HTR-8/SVneo (cell line): Measurements from ENCODE around the gene DHRS1.
A peak's percentile ranks its signal among the peaks of the same experiment; 100 is the strongest.

ENCODE experiments used
- DNase-seq: peaks from one replicate; pipeline ENCODE4 v3.0.0; 2011; ENCODE audit warnings: low spot score, mixed read lengths; ENCODE audit not compliant: insufficient read length
- FAIRE-seq: peaks from 2 replicates; lab custom pipeline; 2011; peaks lifted over from hg19 to GRCh38; lab: Jason Lieb, UNC

The DHRS1 gene

DNA sequence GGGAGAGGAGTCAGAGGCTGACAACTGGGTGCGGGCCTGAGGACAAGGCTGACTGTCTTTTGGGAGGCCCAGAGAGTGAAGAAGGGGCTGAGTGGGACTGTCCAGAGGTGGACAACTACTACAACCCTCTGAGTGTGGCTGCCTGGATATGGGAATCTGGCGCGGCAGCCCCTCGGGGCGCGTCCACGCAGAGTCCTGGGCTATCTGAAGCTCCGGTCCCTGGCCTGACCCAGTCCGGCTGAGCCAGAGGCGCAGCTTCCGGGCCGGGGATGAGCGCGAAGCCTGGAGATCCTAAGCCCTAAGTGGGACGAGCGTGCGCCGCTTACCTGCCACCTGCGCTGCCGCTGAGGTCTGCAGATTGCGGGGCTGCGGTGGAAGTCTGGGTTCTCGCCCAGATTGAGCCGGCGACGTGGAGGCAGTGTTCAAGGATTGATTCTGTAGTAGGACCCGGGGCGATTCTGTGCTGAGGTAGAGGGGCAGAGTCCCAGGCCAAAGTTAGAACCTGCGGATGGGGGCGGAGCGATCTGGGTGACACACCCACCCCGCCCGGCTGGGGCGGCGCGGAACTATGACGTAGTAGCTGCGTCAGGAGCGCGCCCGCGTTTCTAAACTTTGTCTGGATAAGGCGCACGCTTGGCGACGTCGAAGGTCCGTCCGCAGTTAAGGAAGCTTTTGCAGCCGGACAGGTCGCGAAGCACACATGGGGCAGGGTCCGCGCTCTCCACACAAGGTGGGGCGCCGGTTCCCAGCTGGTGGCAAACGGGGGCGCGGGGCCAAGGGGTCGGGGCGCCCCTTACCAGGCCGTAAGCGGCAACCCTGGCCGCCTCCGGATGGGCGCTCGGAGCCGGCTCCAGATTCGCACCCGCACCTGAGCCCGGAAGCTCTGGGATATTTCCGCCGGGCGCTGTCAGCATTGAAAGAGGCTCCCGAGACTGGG is at the start of gene DHRS1, which contains the start of gene NOP9:
Gene DHRS1 (minus strand): TSS at position 526 of the 937 bp plus-strand sequence. CDS start 674 bp downstream, outside the sequence.
Gene NOP9 (plus strand): TSS at position 596 of the 937 bp plus-strand sequence. CDS start 105 bp downstream, at position 701.
- peak; percentile 81 for DNase-seq
- FAIRE-seq = no peak

- FAIRE-seq (no peak), DNase-seq (no peak)
Observed at GRCh38 chr14:24348186-24348585, 48.6 kb upstream of the DHRS1 start.

- FAIRE-seq (no peak), DNase-seq (no peak)
Observed at GRCh38 chr14:24347134-24347533, 47.6 kb upstream of the DHRS1 start.

- FAIRE-seq = no peak
Observed at GRCh38 chr14:24343795-24344660, 44.4 kb upstream of the DHRS1 start.

DNA sequence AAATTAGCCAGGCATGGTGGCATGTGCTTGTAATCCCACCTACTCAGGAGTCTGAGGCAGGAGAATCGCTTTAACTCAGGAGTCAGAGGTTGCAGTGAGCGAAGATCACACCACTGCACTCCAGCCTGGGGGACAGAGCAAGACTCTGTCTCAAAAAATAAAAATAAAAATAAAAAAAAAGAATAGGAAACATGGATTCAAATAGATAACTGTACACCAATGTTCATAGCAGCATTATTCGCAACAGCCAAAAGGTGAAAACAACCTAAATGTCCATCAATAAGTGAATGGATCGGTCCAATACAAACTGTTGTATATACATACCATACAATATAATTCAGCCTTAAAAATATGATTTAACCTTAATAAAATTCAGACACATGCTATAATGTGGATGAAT is 43.3 kb upstream of the DHRS1 start:
- DNase-seq = no peak
- no peak for FAIRE-seq

More at GRCh38 chr14:24343795-24344660, 44.4 kb upstream of the DHRS1 start:
- DNase-seq = no peak

DNA sequence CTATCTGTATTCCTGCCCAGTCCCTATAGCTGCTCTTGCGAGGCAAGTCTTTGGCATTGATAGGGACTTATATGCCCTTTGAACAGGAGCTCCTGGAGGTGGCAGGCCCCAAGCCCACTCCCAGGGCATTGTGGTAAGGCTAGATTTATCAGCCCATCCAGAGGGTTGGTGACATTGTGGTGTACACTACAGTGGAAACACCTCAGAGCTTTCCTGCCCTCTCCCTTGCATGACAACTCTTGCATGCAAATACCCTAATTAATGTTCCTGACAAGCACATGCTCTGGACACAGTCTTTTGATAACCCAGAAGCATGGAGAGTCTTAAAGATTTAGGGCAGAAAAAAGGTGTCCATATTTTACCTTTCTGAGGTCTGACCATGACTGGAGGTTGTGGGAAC is 41.0 kb upstream of the DHRS1 start:
- no peak for DNase-seq
- no peak for FAIRE-seq

- DNase-seq (no peak), FAIRE-seq (no peak)
Observed at GRCh38 chr14:24339284-24340151, 39.9 kb upstream of the DHRS1 start, which contains the start of gene RIPK3. RIPK3 (minus strand) TSS chr14:24339991; CDS start chr14:24339826, 165 bp downstream.

DNA sequence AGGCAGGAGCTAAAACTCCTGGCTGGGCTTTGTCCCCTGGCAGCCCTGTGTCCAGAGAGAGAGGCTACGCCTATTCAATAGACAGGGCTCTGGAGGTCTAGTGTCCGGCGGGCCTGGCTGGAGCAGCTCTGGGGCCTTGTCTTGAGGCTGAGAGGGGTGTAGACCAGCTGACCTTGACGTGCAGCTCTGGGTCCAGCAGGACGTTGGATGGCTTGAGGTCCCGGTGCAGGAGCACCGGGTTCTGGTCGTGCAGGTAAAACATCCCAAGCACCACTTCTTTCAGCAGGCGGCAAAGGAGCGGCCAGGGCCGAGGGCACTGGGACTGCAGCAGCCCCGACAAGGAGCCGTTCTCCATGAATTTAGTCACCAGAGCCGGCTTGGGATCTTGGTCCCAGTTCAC is 39.3 kb upstream of the DHRS1 start:
- DNase-seq (no peak), FAIRE-seq (no peak)

DNA sequence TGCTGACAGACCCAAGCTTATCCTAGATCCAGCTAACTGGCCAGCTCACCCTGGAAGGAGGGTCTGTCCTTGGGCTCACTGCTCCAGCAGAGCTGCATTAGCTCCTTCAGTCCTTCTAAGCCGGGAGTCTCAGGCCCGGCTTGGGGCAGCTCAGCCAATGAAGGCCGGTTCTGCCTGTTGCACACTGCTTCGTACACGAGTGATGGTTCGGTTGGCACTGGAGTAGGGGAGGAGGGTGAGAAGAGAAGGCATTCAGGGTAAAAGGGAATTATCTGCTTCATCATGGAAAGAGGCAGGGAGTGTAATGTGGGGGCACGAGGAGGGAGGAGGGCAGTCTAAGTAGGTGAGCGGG is 38.2 kb upstream of the DHRS1 start:
- FAIRE-seq (no peak), DNase-seq (no peak)

DNA sequence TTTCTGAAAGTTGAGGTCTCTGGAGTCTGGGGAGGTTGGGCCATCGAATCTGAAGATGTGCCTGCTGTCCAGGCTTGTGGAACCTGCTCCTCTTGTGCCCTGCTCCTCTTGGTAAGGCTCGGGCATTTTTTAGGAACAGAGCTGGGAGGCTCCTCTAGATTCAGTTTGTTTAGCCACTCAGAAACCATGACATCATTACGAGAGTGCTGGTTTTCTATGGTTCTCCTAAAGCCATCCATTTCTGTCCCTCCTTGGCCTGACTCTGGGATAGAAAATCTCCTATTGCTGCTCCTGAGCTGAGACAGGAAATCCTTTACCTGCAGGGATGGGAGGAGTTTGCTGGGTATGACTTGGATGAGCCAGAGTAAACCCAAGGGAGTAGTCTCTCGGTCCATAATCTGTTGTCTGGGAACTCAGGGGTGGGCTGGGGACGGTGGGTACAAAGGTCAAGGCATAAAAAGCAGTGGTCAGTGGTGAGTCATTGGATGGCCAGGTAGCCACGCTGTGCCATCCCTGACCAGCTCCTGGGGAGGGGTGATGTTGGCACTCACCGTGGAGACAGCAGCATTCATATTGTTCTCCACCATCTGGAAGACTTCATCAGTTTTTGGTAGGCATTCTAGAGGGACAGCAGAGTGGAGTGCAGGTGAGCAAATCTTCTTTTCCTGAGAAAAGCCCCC is 37.7 kb upstream of the DHRS1 start:
- DNase-seq = no peak
- no peak for FAIRE-seq

DNA sequence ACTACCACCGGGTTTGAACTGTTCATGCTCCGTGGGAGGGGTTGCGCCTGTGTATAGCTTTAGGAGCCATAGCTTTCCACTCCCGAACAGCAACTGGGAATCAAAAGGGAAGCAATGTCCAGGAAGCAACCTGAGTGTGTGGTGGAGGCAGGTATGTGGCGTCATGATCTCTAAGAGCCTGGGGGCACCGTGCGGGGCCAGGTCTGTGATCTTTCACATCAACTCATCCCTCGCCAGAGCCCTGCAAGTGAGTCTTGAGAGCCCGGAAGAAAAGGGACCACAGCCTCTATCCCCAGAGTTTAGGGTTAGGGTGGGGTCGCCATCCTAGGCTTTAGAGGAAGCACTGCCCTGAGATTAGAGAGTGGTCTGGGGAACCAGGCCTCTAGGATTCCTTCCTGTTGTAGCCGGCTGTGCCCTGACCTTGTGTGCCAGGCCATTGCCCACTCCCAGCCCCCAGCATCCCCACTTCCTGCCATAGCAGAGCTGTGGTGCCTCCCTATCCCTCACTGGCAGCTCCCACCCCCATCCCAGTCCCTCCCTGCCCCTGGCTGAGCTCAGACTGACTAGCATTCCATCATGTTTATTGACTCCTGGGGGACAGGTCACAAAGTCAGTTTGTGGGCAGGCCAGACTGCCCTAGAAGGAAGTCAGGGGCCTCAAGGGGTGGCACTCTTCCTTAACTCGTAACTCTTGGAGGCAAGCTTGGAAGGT is 36.0 kb upstream of the DHRS1 start:
- DNase-seq = peak; percentile 19
- FAIRE-seq = no peak

DNA sequence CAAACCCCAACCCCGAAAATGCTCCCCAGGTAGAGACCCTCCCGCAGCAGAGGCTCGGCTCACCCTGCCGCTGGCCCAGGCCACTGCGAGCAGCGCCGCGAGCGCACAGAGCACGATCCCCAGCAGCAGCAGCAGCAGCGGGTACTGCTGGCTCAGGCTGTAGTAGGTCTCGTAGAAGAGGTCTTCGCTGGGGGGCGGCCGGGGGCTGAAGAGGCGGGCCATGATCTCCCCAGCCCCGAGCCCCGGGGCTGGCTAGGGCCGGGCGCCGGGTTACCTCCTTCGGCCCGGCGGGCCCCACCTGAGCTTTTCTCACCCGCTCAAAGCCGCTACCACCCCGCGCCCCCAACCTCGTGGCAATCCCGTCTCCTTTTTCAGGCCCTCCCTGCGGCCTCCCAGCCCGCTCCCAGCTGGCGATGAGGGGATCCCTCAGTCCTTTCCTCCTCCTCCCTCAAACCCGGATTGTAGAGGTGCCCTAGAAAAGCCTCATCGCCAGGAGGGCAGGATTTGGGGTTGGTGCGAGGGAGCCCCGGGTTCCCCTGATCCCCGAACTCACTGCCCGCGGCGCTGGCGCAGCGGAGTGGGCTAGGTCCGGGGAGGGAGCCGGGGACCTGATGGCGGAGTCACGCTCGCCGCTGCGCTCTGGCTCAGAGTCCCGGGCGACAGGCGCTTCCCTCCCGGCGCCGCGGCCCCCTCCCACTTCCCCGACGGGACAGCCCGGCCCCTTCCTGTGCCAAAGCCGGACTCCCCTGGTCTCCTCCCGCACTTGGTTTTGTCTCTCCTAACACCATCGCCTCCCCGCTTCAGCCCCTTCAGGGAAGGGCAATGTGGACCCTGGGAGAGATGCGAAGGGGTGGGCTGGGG is 35.1 kb upstream of the DHRS1 start, which contains the start of gene ADCY4:
Gene ADCY4 (minus strand): TSS at position 641 of the 861 bp plus-strand sequence. CDS start 419 bp downstream, at position 222.
- FAIRE-seq (no peak), DNase-seq (no peak)

- FAIRE-seq = no peak
Observed at GRCh38 chr14:24332268-24332993, 32.9 kb upstream of the DHRS1 start.

DNA sequence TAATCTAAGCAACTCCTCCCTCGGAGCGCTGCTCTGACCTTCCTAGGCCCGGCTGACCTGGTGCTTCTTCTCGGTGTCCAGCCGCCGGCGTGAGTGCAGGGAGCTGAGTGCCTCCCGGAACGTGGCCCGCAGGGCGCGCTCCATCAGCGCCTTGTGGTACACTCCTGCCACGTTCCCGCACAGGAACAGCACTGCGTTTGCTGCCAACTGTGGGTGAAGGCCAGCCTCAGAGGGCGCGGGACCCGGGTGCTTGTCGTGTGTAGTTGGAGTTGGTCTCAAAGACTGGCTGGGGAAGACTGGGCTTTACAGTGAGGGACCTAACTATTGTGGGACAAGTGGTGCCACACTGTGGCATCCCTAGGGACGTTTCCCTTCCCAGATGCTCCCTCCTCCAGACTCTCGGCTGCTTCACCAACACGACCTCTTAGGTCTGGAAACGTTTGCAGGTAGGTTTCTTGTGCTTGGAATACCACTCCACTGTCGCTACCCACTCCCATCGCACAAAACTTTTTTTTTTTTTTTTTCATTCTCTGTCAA is 32.2 kb upstream of the DHRS1 start:
- DNase-seq (no peak), FAIRE-seq (no peak)

More at GRCh38 chr14:24332268-24332993, 32.9 kb upstream of the DHRS1 start:
- DNase-seq = peak; percentile 51

- DNase-seq = no peak
- FAIRE-seq = no peak
Observed at GRCh38 chr14:24330973-24331674, 31.5 kb upstream of the DHRS1 start.

GRCh38 chr14:24329736-24330135 is 30.2 kb upstream of the DHRS1 start:
- FAIRE-seq (no peak), DNase-seq (no peak)
